ENCODE measurements around the gene PMPCA. TPM values are rescaled to one million over a fixed set of nuclear protein-coding genes. Genes with fewer than 3 reads are reported as not detected.

PMPCA gene
- total RNA-seq, 1 experiment from 2014 or later: 94.5 TPM

GRCh38 chr9:136457326-136457725 is 46.9 kb downstream of the PMPCA start:
- Histone ChIP-seq H2BK5ac (ENCODE audit: insufficient read length, low read length) (no peak overlapping the region), H2BK20ac (ENCODE audit: low read depth, low read length, poor library complexity, severe bottlenecking) (no peak overlapping the region), H2AK5ac (ENCODE audit: insufficient read length, low read length) (no peak overlapping the region), H2BK12ac (ENCODE audit: insufficient read length, low read depth, low read length) (no peak overlapping the region), H2BK15ac (ENCODE audit: low read depth, low read length) (no peak overlapping the region), H3K9me3 (ENCODE audit: control insufficient read depth, low read depth, low read length) (no peaks in the 10 kb centered on the region), H3K4me1 (ENCODE audit: insufficient read depth, low read length) (no peaks in the 10 kb centered on the region), H3K23ac (ENCODE audit: insufficient read length, low read depth, low read length) (no peak overlapping the region), H3K27me3 (ENCODE audit: insufficient read depth, low read length) (no peaks in the 10 kb centered on the region), H3K18ac (ENCODE audit: insufficient read length, low read depth, low read length) (no peak overlapping the region), H4K91ac (ENCODE audit: insufficient read length, low read depth, low read length) (no peak overlapping the region), H3K56ac (ENCODE audit: insufficient read length, low read depth, low read length) (no peak overlapping the region), H2AFZ (ENCODE audit: low read length) (no peak overlapping the region), H3K9ac (ENCODE audit: extremely low read depth, insufficient read length, low read length) (no peak overlapping the region), H3K27ac (ENCODE audit: insufficient read length, low read depth, low read length) (no peak overlapping the region), H3K79me1 (ENCODE audit: insufficient read depth, low read depth, low read length, poor library complexity, severe bottlenecking) (no peaks in the 10 kb centered on the region), H4K5ac (ENCODE audit: insufficient read length, low read depth, low read length) (no peak overlapping the region), H3K4ac (ENCODE audit: low read depth, low read length) (no peak overlapping the region), H3K14ac (ENCODE audit: insufficient read depth, low read length) (no peak overlapping the region), H2BK120ac (ENCODE audit: low read depth, low read length, poor library complexity, severe bottlenecking) (no peak overlapping the region), H3T11ph (ENCODE audit: low read length) (no peak overlapping the region), H3K4me2 (ENCODE audit: insufficient read depth, insufficient read length, low read length) (no peak overlapping the region), H3K79me2 (ENCODE audit: insufficient read depth, low read length) (0 out of 2 replicates have a peak, but pooled peaks cover under 1% of the 10 kb centered on the region), H3K23me2 (ENCODE audit: insufficient read length, low read depth, low read length, poor library complexity, severe bottlenecking) (peaks cover 3% of the 10 kb centered on the region), H4K8ac (replicated peaks; ENCODE audit: insufficient read length, low read depth, low read length) (no peak overlapping the region), H4K20me1 (ENCODE audit: control insufficient read depth, insufficient read depth, insufficient read length) (no peaks in the 10 kb centered on the region)
- Mint-ChIP-seq H3K27ac (no peak overlapping the region), H3K9me3 (no peaks in the 10 kb centered on the region), H3K4me1 (no peaks in the 10 kb centered on the region), H3K4me3 (no peak overlapping the region), H3K27me3 (ENCODE audit: low read depth) (no peaks in the 10 kb centered on the region), H3K36me3 (ENCODE audit: insufficient read depth in 1 of 3, low read depth in 3 of 3) (peaks cover 63 to 84% (median 83%) of the 10 kb centered on the region in 3 experiments; a peak in 6 of 7 replicates)
- DNase-seq: no peak
- WGBS (ENCODE audit: extremely low coverage, insufficient read length, low lambda C conversion rate): no CpG with 5 or more reads among the region's 24 CpGs
- no peak for TF ChIP-seq CTCF (conservative IDR thresholded peaks at IDR 0.05)
